HG03342 (cell line): ENCODE results near the gene ITCH.

ENCODE experiments used
- ATAC-seq: cut with Tn5 transposase; IDR thresholded peaks from one replicate; pipeline ENCODE4 v1.9.1; 2021; ENCODE audit warnings: mild to moderate bottlenecking, moderate library complexity; ENCODE audit not compliant: unreplicated experiment

Gene ITCH

DNA sequence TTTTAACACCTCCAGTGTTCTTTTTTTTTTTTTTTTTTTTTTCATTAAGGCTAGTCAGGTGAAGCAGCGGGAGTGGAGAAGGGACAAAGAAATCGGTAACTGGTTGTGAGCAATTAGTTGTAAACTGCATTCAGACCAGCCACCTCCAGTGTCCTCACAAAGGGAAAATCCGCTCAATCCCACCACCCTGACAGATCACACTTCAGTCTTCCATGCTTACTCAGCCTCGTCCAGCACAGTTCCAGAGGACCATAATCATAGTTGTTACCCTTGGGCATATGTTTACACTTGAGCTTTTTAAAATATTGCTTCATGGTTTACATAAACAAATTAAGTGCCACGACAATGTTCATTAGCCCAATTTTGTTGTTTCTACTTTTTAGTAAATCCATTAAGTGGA, 163.4 kb downstream of the ITCH start:
- ATAC-seq: no peak

- ATAC-seq: no peak
These were observed 163.9 kb downstream of the ITCH start for GRCh38 chr20:34527016-34527415.

- ATAC-seq: no peak
These were observed 165.8 kb downstream of the ITCH start for GRCh38 chr20:34528921-34529297.

- no peak for ATAC-seq
These were observed 166.7 kb downstream of the ITCH start for GRCh38 chr20:34529742-34530141.

DNA sequence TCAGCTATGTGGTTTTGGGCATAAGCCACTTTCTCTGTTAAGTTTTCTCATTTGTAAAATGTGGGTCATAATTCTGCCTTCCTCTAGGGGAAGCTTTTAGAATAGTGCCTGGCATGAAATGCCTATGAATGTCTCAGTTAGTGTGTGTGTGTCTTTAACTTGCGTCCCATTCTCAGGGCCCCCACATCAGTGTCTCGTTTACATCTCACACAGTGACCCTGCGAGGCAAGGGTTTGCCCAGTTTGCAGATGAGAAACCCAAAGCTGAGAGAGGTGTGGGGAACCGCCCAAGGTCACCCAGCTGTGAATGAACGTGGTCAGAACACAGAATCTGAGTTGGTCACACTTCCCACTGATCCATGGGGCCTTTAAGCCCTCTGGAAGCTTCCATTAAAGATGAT, 167.3 kb downstream of the ITCH start:
- ATAC-seq: no peak

DNA sequence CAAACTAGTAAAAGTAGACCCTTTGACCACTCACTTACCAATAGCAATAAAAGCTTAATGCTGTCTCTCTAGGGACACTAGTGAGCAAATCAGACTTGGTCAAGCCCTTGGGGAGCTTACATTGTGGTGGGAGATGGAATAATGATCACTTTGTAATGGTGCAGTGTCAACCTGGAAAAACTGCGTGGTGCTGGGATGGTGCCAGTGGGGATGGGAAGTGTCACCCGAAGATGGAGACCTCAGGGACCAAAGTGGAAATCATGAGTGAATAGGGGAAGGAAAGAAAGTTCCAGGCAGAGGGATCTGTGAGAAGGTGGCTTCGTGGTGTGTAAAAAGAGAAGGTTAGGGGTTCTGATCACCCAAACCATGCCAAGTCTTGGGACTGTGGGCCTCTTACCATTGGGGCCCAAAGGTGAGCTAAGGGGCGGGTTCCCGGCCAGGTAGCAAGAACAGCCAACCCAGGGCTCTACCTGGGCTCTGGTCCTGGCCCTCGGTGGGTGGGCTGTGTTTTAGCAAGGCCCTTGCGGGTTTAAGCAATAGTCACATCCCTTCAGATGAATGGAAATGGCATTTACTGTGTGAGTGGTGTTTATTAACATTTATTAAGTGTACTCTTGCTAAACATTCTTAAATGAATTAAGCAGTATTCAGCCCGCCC, 168.7 kb downstream of the ITCH start:
- ATAC-seq: no peak

DNA sequence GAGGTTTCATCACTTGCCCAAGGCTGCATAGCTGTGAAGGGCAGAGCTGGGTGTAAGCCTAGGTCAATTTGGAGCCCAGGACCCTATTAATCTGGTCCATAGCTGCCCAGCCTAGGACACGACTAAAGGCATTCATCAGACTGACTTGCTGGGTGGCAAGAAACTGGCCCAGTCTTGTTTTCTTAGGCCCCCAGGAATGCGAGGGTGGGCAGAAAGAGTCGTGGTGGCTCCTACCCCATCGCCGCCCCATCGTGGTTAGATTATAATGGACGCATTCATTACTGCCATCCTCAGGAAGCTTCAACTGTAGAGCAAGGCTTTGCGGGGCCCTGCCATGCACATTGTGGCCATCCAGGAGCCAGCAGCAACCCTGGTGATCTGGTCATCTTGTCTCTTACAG, 169.2 kb downstream of the ITCH start:
- no peak for ATAC-seq

- no peak for ATAC-seq
These were observed 169.7 kb downstream of the ITCH start for GRCh38 chr20:34532756-34533155.

GRCh38 chr20:34534391-34535165, 171.5 kb downstream of the ITCH start:
- ATAC-seq: no peak

- ATAC-seq: no peak
These were observed 172.3 kb downstream of the ITCH start for GRCh38 chr20:34535301-34535840.

GRCh38 chr20:34535857-34536256, 172.8 kb downstream of the ITCH start:
- ATAC-seq: no peak

DNA sequence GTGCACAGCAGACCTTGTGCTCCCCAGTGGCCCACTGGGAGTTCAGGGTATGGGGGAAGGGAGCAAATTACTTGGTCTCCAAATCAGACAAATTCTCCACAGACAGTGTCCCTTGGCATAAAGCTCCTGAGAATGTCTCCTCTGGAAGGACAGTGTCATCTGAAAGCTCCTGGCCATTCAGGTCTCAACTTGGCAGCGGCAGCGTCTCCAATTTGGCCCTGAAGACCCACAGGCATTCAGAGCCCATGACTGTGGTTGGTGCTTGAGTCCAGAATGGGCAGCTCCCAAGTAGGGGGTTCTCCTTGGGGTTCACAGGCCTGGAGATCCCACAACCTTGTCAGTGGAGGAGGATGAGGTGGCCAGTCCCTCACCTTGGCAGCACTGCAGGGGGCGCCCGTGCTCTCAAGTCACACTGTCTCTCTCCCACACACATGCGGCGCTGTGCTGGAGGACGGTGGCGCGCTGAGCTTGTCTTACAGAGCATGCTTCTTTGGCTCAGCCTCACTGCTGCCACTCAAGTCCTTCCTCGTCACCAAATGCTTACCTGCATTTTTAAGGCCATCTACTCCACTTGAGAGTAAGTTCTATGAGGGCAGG, 173.8 kb downstream of the ITCH start:
- no peak for ATAC-seq

GRCh38 chr20:34537651-34538050, 174.6 kb downstream of the ITCH start:
- no peak for ATAC-seq

DNA sequence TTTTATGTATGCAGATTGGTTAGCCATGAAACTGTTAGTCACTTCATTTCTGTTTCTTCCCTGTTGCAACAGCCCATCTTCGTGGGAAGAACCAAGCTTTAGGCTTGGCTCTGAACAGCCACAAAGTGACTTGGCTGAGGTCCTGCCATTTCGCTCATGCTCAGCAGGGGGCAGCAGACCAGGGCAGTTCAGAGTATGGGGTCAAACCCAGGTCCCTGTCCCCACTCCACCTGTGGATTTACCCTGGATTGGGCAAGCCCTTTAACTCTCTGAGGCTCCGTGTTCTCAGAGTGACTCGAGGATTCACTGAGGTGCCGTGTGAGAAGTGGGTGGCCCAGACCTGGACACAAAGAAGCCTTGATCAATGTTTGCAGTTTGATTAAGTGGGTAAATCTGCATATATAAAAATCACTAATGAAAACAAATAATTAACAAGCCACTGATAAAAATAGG, 175.6 kb downstream of the ITCH start:
- ATAC-seq: no peak

- no peak for ATAC-seq
These were observed 176.7 kb downstream of the ITCH start for GRCh38 chr20:34539756-34540155.

- no peak for ATAC-seq
These were observed 177.7 kb downstream of the ITCH start for GRCh38 chr20:34540596-34541263.

GRCh38 chr20:34541264-34541901, 178.3 kb downstream of the ITCH start:
- ATAC-seq: no peak

DNA sequence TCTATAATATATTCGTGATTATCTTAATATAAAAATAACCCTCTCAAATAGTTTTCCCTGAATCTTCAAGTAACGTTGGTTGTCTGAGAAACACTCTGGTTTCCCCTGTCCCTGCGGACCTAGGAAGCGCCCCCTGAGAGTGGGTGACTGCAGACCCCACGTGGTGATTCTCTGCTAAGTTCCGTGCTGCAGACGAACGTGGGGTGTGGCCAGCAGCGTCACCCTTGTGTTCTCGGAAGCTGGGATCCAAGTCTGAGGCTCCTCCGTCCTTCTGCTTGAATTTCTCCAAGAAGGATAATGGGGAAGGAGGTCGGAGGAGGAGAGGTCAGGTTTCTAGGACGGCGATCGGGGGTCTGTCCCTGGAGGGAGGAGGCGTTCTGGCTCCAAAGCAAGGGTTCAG, 178.8 kb downstream of the ITCH start:
- no peak for ATAC-seq

DNA sequence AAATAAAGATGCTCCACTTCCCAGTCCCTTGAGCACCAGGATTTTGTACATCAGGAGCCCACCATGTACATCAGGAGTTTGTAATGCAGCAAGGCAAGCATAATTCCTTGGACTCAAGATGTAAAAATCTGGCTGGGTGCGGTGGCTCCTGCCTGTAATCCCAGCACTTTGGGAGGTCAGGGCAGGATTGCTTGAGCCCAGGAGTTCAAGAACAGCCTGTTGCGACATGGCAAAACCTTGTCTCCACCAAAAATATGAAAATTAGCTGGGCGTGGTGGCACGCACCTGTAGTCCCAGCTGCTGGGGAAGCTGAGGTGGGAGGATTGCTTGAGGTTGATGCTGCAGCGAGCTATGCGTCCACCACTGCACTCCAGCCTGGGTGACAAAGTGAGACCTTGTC, 179.4 kb downstream of the ITCH start:
- no peak for ATAC-seq

- ATAC-seq: no peak
These were observed 180.5 kb downstream of the ITCH start for GRCh38 chr20:34543463-34544056.
